Activated T-cell treated with anti-CD3 and anti-CD28 coated beads for 1 hour (primary cell): ENCODE measurements around the gene MTUS2.
"Not testable (repeated sequence)": the region's sequence is repeated elsewhere in the genome, so short reads cannot be mapped to it uniquely, and the experiment has no call there.

Experiments
- DNase-seq: peaks from one replicate; pipeline ENCODE4 v3.0.0-alpha.2; 2020; ENCODE audit warnings: low read depth

The MTUS2 gene

GRCh38 chr13:29164116-29164515 is 344.0 kb downstream of the MTUS2 start:
- no peak for DNase-seq

DNA sequence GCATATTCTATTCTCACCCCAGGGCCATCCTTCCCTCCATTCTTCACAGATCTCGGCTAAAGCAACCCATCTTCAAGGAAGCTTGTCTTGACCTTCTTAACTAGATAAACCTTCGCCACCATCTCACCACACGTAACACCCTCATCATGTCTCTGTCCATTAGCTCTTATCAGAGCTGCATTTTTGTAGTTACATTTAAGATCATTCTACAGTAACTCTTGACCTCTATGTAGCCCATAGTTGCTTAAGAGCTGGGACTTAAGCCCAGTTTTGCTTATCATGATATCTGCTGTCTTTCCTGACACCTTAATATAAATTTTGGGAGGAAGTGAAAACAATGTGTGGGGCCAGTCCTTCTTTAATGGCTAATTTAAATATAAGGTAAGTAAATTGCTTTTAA is 345.1 kb downstream of the MTUS2 start:
- DNase-seq: no peak

- DNase-seq: no peak
Measured at GRCh38 chr13:29165840-29166239, 345.7 kb downstream of the MTUS2 start.

DNA sequence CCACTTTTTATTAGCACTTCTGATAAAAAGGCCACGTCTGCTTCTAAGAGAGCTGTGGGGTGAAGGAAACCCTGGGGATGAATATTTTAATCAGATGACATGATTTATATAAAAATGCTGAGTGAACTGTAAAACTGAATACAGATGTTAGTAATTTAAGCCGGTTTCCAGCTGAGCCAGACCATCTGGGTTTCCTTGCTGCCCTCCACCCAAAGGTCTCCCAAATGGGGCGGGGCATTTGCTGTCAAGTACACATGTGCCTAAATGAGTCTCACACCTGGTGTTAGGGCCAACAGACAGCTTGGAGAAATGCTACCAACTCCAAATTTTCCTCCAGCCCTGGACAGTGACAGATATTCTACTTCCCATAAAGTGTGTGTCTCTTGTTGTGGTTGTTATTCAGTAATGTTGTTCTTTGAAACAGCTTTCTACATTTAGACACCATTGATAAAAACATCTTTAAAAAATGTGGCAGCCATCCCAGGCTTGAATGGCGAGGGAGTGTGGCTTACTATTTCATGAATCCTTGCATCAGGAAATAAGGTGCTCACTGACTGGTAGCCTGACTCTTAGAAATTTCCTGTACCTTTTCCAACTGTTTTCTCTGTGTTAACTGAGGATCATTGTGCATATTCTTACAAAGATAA is 350.4 kb downstream of the MTUS2 start:
- DNase-seq: no peak

- DNase-seq: no peak
Measured at GRCh38 chr13:29171244-29171643, 351.1 kb downstream of the MTUS2 start.

- DNase-seq: no peak
Measured at GRCh38 chr13:29174093-29174492, 354.0 kb downstream of the MTUS2 start.

GRCh38 chr13:29175250-29175873 is 355.2 kb downstream of the MTUS2 start:
- DNase-seq: no peak

DNA sequence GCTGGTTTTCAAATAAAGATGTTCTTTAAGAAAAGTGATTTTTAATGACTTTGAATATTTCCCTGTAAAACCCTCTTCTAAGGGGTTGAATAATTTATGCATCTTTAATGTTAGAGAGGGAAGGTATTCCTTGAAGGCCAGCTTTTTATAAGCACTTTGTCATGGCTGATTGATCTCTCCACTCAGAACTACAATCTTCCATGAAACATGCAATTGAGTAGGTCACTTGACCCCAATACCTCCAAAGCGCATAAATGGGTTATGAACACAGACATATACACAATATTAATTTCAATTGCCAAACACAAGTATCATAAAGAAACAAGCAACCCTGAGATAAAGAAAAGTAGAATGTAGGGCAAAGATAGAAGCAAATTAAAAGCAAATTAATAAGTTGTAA is 359.9 kb downstream of the MTUS2 start:
- no peak for DNase-seq

GRCh38 chr13:29182216-29182615 is 362.1 kb downstream of the MTUS2 start:
- no peak for DNase-seq

- no peak for DNase-seq
Measured at GRCh38 chr13:29185926-29186325, 365.8 kb downstream of the MTUS2 start.

- DNase-seq: no peak
Measured at GRCh38 chr13:29187584-29187983, 367.4 kb downstream of the MTUS2 start.

- DNase-seq: no peak
Measured at GRCh38 chr13:29190298-29190697, 370.2 kb downstream of the MTUS2 start.

GRCh38 chr13:29193083-29193482 is 372.9 kb downstream of the MTUS2 start:
- DNase-seq: no peak

GRCh38 chr13:29195456-29195855 is 375.3 kb downstream of the MTUS2 start:
- no peak for DNase-seq

- DNase-seq: no peak
Measured at GRCh38 chr13:29196409-29197074, 376.4 kb downstream of the MTUS2 start.

GRCh38 chr13:29202753-29203152 is 382.6 kb downstream of the MTUS2 start:
- not testable (repeated sequence) for DNase-seq

- DNase-seq: no peak
Measured at GRCh38 chr13:29204651-29205050, 384.5 kb downstream of the MTUS2 start.

DNA sequence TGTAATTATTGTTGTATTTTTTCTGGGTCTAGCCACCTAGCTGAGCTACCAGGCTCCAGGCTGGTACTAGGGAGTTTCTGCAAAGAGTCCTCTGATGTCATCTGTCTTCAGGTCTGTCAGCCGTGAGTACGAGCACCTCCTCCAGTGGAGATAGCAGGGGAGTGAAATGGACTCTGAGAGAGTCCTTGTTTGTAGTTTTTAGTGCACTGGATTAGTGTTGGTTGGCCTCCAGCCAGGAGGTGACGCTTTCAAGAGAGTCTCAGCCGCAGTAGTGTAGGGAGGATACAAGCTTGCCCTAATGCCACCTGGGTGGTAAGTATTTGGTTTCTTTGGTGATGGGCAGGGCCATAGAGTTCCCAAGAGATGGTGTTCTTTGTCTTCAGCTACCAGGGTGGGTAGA is 390.5 kb downstream of the MTUS2 start:
- no peak for DNase-seq

DNA sequence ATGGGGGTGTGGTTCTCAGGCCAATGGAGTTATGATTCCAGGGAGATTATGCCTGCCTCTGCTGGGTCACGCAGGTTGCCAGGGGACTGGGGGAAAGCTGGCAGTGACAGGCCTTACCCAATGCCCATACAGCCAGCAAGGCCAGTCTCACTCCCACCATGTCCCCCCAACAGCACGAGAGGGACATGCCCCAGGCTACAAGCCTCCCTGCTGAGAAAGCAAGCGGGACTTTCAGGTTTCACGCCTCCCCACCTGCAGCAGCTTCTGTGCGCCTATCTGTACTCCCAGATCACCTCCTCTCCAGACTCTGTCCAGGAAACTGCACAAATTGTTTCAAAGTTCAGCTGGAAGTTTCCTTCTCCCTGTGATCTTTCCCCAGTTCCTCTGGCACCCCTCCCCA is 391.0 kb downstream of the MTUS2 start:
- not testable (repeated sequence) for DNase-seq

DNA sequence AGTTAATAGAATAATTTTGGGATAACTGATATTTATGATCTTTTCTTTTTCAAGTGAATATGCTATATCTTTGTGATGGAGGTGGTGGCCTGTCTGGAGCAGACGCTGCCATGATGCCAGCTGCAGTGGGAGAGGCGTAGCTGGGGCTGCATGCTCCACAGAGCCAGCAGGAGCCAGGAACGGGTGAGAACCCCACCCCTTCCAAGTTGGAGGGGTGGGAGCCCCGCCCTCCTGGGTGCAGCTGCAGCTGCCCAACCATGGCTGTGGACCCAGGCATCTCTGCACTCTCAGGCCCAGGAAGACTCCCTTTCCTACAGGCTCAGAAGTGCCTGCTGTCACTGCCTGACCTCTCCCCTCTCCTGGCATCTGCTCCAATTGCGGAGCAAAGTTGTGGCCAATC is 402.3 kb downstream of the MTUS2 start:
- no peak for DNase-seq

GRCh38 chr13:29224206-29224605 is 404.1 kb downstream of the MTUS2 start:
- DNase-seq: no peak

GRCh38 chr13:29227576-29227975 is 407.4 kb downstream of the MTUS2 start:
- no peak for DNase-seq

GRCh38 chr13:29230299-29230845 is 410.2 kb downstream of the MTUS2 start:
- no peak for DNase-seq
